GM12878 (cell line): ENCODE data around the gene ARHGAP26.

ENCODE experiments used
- BHLHE40 ChIP-seq, 2 experiments: fragments of 450-650 bp in 1 of 2; IDR thresholded peaks; 2 replicates each; pipeline ENCODE4 v1.6.1; 2011 to 2017; ENCODE audit warnings: low read depth in 2 of 2, borderline replicate concordance in 1 of 2, improper control_type of control experiment in 1 of 2, low read length in 1 of 2, mild to moderate bottlenecking in 1 of 2
- CBFB ChIP-seq: IDR thresholded peaks from 2 replicates; pipeline ENCODE4 v1.6.1; 2016; ENCODE audit warnings: antibody characterized with exemption, low read depth
- CREB1 ChIP-seq: IDR thresholded peaks from 2 replicates; pipeline ENCODE4 v1.6.1; 2012; ENCODE audit warnings: low read depth, mild to moderate bottlenecking, inconsistent platforms
- CTCF ChIP-seq, 3 experiments: IDR thresholded peaks in 2 of 3; conservative IDR thresholded peaks in 1 of 3; 2 replicates each; pipeline ENCODE4 v1.5.1; 2011; ENCODE audit warnings: low read depth in 3 of 3, low read length in 3 of 3, mild to moderate bottlenecking in 3 of 3, control low read depth in 2 of 3, moderate library complexity in 2 of 3, inconsistent platforms in 1 of 3, mixed read lengths in 1 of 3; ENCODE audit not compliant: control insufficient read depth in 2 of 3, insufficient read depth in 1 of 3; ENCODE audit errors: extremely low read depth in 1 of 3
- EED ChIP-seq: sonication (generic); IDR thresholded peaks from 2 replicates; pipeline ENCODE4 v1.6.1; 2016; ENCODE audit warnings: antibody characterized with exemption, low read depth
- EGR1 ChIP-seq, 2 experiments: IDR thresholded peaks; 1 replicate in 1 of 2; 2 replicates in 1 of 2; pipeline ENCODE4 v1.6.1; 2011 to 2012; ENCODE audit warnings: low read depth in 2 of 2, low read length in 2 of 2, borderline replicate concordance in 1 of 2, mild to moderate bottlenecking in 1 of 2, moderate library complexity in 1 of 2
- EZH2 ChIP-seq: IDR thresholded peaks from 2 replicates; pipeline ENCODE4 v1.6.1; 2012; ENCODE audit warnings: low read depth, mild to moderate bottlenecking, control low read depth, inconsistent platforms, low read length, borderline replicate concordance; ENCODE audit not compliant: control insufficient read depth
- FOS ChIP-seq: IDR thresholded peaks from 3 replicates; pipeline ENCODE4 v1.6.1; 2011; ENCODE audit warnings: borderline replicate concordance; ENCODE audit not compliant: insufficient read length; ENCODE audit errors: extremely low read depth
- HCFC1 ChIP-seq: fragments of 150-350 bp; IDR thresholded peaks from 2 replicates; pipeline ENCODE4 v1.6.1; 2014; ENCODE audit warnings: low read length
- MEF2A ChIP-seq: IDR thresholded peaks from 2 replicates; pipeline ENCODE4 v1.6.1; 2011; ENCODE audit warnings: low read depth, mild to moderate bottlenecking, low read length, moderate library complexity; ENCODE audit not compliant: insufficient read depth
- NFYB ChIP-seq: IDR thresholded peaks from 2 replicates; pipeline ENCODE4 v1.6.1; 2011; ENCODE audit warnings: low read depth, mild to moderate bottlenecking, low read length, improper control_type of control experiment, moderate library complexity; ENCODE audit not compliant: insufficient read depth
- POLR2A ChIP-seq: IDR thresholded peaks from 2 replicates; pipeline ENCODE4 v1.6.1; 2011; ENCODE audit warnings: low read depth, mild to moderate bottlenecking, low read length
- RB1 ChIP-seq: fragments of 450-650 bp; formaldehyde crosslinking; IDR thresholded peaks from 2 replicates; pipeline ENCODE4 v1.6.1; 2017; ENCODE audit warnings: mild to moderate bottlenecking, borderline replicate concordance
- TCF12 ChIP-seq: IDR thresholded peaks from 2 replicates; pipeline ENCODE4 v1.6.1; 2011; ENCODE audit warnings: low read depth, mild to moderate bottlenecking, low read length

DNA sequence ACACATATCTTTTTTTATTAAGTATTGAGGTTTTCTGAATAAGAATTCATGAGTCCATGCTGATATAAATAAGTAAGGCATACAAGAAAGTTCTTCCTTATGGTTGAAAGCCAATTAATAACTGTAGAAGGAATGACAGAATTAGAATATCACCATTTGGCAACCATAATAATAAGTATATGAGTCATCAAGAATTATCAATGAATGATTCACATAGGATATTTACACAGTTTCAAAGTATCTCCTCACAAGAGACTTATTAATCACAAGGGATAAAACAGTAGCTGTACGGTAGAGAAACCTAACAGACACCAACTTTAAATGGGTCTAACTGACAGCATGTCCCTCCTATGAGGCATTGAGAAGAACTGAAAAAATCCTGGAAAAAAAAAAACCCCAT lies 471.7 kb downstream of the ARHGAP26 start:
- no peak for TF ChIP-seq CTCF (IDR thresholded peaks at IDR 0.05 in 2 of 3, conservative IDR thresholded peaks at IDR 0.05 in 1 of 3; ENCODE audit: control insufficient read depth in 2 of 3, extremely low read depth in 1 of 3, insufficient read depth in 1 of 3, low read depth in 3 of 3, low read length in 3 of 3)
- TF ChIP-seq CBFB, result no peak
- TF ChIP-seq EED, result no peak
- no peak for TF ChIP-seq RB1
- TF ChIP-seq MEF2A, result no peak
- no peak for TF ChIP-seq CREB1
- TF ChIP-seq NFYB, result no peak
- TF ChIP-seq POLR2A, result no peak
- no peak for TF ChIP-seq FOS
- no peak for TF ChIP-seq HCFC1
- no peak for TF ChIP-seq TCF12
- no peak for TF ChIP-seq BHLHE40 (IDR thresholded peaks at IDR 0.05; ENCODE audit: borderline replicate concordance in 1 of 2, low read depth in 2 of 2, low read length in 1 of 2)
- no peak for TF ChIP-seq EGR1 (IDR thresholded peaks at IDR 0.05; ENCODE audit: borderline replicate concordance in 1 of 2, low read depth in 2 of 2, low read length in 2 of 2)
- TF ChIP-seq EZH2, result no peak
